Transverse colon (tissue), 4 donors: Measurements from ENCODE around the gene SLC25A52. TPM values are rescaled to one million over a fixed set of nuclear protein-coding genes. Genes with fewer than 3 reads are reported as not detected.
A peak's percentile ranks its signal among the peaks of the same experiment; 100 is the strongest.
"Not testable (repeated sequence)": the region's sequence is repeated elsewhere in the genome, so short reads cannot be mapped to it uniquely, and the experiment has no call there.

Source experiments
- DNase-seq: peaks from one replicate; pipeline ENCODE4 v3.0.0-alpha.2; 2019
- H3K27ac ChIP-seq, 4 donors: fragments of 200-600 bp; sonication (generic); 2 replicates each; pipeline ENCODE4 v1.5.1; 2016 to 2018; ENCODE audit warnings: inconsistent platforms in 4 of 4
- H3K27me3 ChIP-seq: fragments of 200-600 bp; sonication (generic); 2 replicates; pipeline ENCODE4 v1.5.1; 2017; ENCODE audit warnings: inconsistent platforms
- H3K36me3 ChIP-seq, 4 donors: fragments of 200-600 bp; sonication (generic); 2 replicates each; pipeline ENCODE4 v1.5.1; 2017 to 2019; ENCODE audit warnings: inconsistent platforms in 4 of 4
- H3K4me1 ChIP-seq, 4 donors: fragments of 200-600 bp; sonication (generic); 2 replicates each; pipeline ENCODE4 v1.5.1; 2017 to 2020; ENCODE audit warnings: inconsistent platforms in 4 of 4
- H3K4me3 ChIP-seq, 4 donors: fragments of 200-600 bp; sonication (generic); 1 replicate in 1 of 4; 2 replicates in 3 of 4; pipeline versions ENCODE4 v1.5.1 to v1.6.1; 2017 to 2019; ENCODE audit warnings: inconsistent platforms in 4 of 4
- H3K9me3 ChIP-seq, 2 donors: fragments of 200-600 bp; sonication (generic); 2 replicates each; pipeline ENCODE4 v1.5.1; 2017 to 2019; ENCODE audit warnings: inconsistent platforms in 2 of 2
- EP300 ChIP-seq: sonication (generic); formaldehyde crosslinking; IDR thresholded peaks from one replicate; pipeline ENCODE4 v1.6.1; 2017; ENCODE audit warnings: antibody characterized with exemption, low read depth
- POLR2A ChIP-seq: fragments of 450-650 bp; IDR thresholded peaks from one replicate; pipeline ENCODE4 v1.6.1; 2016; ENCODE audit warnings: antibody characterized with exemption, mild to moderate bottlenecking, moderate library complexity
- POLR2AphosphoS5 ChIP-seq, 3 donors: sonication (generic); formaldehyde crosslinking; IDR thresholded peaks; one replicate each; pipeline ENCODE4 v1.6.1; 2016; ENCODE audit warnings: antibody characterized with exemption in 3 of 3
- WGBS, 2 donors: methylation state at CpG; one replicate each; pipeline ENCODE4 v1.1.5; 2018; ENCODE audit warnings: low coverage in 1 of 2; 5-methylcytosine and 5-hydroxymethylcytosine counted together
- in situ Hi-C, 4 donors: fragments of 200-750 bp; cut with MboI; loops; one replicate each; pipeline versions ENCODE4 v1.15.0 to v1.15.1; 2017; ENCODE audit warnings: low sequenced_read_pairs in 3 of 4, low pct_ligation_motif_present in 1 of 4, low pct_unique_long_range_greater_than_20kb in 1 of 4
- intact Hi-C: fragments of 100-400 bp; cut with DNase I; formaldehyde crosslinking; loops from one replicate; pipeline ENCODE4 v1.15.1; 2023; ENCODE audit warnings: low total_unique reads
- total RNA-seq, 4 donors: library from RNA; depleted of rRNA; stranded (reverse); fragments of >200 nt; gene quantifications; one replicate each; pipeline ENCODE4 v1.1.0, GENCODE V29; 2016
- TF ChIP-seq, protein P1 (sequence below), 5 experiments: fragments of 200-600 bp in 3 of 5; fragments of 450-650 bp in 2 of 5; sonication (generic) in 3 of 5; IDR thresholded peaks; 1 replicate in 2 of 5; 2 replicates in 3 of 5; pipeline ENCODE4 v1.5.1; 2016 to 2017; ENCODE audit warnings: antibody characterized with exemption in 5 of 5, inconsistent platforms in 3 of 5, mild to moderate bottlenecking in 2 of 5, moderate library complexity in 1 of 5

Gene SLC25A52
- total RNA-seq, 4 donors from 2014 or later = 0.64 TPM; not detected in 3

GRCh38 chr18:31731628-31732027 is 29.1 kb downstream of the SLC25A52 start:
- no peaks in the 10 kb centered on the region for H3K4me1 ChIP-seq
- no peaks in the 10 kb centered on the region for H3K9me3 ChIP-seq
- 69 to 86% methylated on average over 1 to 3 of the region's 3 CpGs for WGBS, 2 donors
- no peak for TF ChIP-seq EP300
- TF ChIP-seq POLR2A = no peak
- no peak for TF ChIP-seq POLR2AphosphoS5 (IDR thresholded peaks at IDR 0.05)
- TF ChIP-seq, protein P1, sequence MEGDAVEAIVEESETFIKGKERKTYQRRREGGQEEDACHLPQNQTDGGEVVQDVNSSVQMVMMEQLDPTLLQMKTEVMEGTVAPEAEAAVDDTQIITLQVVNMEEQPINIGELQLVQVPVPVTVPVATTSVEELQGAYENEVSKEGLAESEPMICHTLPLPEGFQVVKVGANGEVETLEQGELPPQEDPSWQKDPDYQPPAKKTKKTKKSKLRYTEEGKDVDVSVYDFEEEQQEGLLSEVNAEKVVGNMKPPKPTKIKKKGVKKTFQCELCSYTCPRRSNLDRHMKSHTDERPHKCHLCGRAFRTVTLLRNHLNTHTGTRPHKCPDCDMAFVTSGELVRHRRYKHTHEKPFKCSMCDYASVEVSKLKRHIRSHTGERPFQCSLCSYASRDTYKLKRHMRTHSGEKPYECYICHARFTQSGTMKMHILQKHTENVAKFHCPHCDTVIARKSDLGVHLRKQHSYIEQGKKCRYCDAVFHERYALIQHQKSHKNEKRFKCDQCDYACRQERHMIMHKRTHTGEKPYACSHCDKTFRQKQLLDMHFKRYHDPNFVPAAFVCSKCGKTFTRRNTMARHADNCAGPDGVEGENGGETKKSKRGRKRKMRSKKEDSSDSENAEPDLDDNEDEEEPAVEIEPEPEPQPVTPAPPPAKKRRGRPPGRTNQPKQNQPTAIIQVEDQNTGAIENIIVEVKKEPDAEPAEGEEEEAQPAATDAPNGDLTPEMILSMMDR (IDR thresholded peaks at IDR 0.05) = no peak
- DNase-seq = no peak
- intact Hi-C loops (loop anchor here (10.0 kb wide), 1 partner anchor 243 kb away; no protein-coding TSS in a partner anchor), in situ Hi-C loops (loop anchor here in 3 of 4 donors (10.0 to 25.0 kb wide), 4 partner anchors 106 to 831 kb away; no protein-coding TSS in a partner anchor)
- H3K36me3 ChIP-seq = no peaks in the 10 kb centered on the region
- no peak overlapping the region for H3K27ac ChIP-seq
- no peak overlapping the region for H3K4me3 ChIP-seq
- peaks cover 5% of the 10 kb centered on the region for H3K27me3 ChIP-seq

- H3K9me3 ChIP-seq, H3K36me3 ChIP-seq, H3K4me1 ChIP-seq, H3K4me3 ChIP-seq, H3K27ac ChIP-seq, intact Hi-C loops, DNase-seq, H3K27me3 ChIP-seq: not testable (repeated sequence)
- in situ Hi-C loops = loop anchor here in 3 of 4 donors (10.0 to 25.0 kb wide), 4 partner anchors 108 to 833 kb away; no protein-coding TSS in a partner anchor
- 79 to 85% methylated on average over 2 of the region's 2 CpGs for WGBS, 2 donors
Measured at GRCh38 chr18:31729196-31729595, 31.5 kb downstream of the SLC25A52 start.

- DNase-seq = peak; percentile 10
- intact Hi-C loops (no loop called here), in situ Hi-C loops (loop anchor here (10.0 to 25.0 kb wide), 3 partner anchors 162 to 413 kb away; no protein-coding TSS in a partner anchor)
- Histone ChIP-seq H3K4me1 (peaks cover 0 to 9% (median 4%) of the 10 kb centered on the region in 4 donors), H3K36me3 (no peaks in the 10 kb centered on the region), H3K4me3 (peak overlapping the region; percentile 45 to 57 (median 46)), H3K9me3 (no peaks in the 10 kb centered on the region), H3K27ac (peak overlapping the region in 2 of 4 donors; percentile 13 to 62), H3K27me3 (peaks cover 4% of the 10 kb centered on the region)
- no peak for TF ChIP-seq EP300
- TF ChIP-seq POLR2AphosphoS5 (IDR thresholded peaks at IDR 0.05) = no peak
- TF ChIP-seq POLR2A = no peak
- TF ChIP-seq, protein P1 (IDR thresholded peaks at IDR 0.05) = no peak
- WGBS, 2 donors = 21% methylated on average over 42 of the region's 43 CpGs; no CpG with 5 or more reads in 1 of the 2 donors
Measured at GRCh38 chr18:31723990-31724711, 36.5 kb downstream of the SLC25A52 start.

DNA sequence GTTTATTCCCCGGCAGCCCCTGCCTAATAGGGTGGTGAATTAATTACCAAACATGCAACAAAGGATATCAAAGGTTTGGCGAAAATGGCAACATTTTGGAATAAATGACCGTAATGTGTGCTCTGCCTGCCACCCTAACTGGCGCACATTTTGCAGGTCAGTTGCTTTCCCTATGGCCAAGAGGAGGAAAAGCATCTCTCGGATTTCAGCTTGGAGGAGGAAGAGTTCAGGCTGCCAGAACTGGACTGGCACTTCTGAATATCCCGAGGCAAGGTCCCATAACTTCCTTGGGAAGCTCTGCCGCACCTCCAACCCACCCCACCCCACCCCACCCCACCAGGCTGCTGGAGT is 37.1 kb downstream of the SLC25A52 start:
- DNase-seq = no peak
- peak overlapping the region in 3 of 4 donors; percentile 45 to 57 (median 45) for H3K4me3 ChIP-seq
- H3K36me3 ChIP-seq = no peaks in the 10 kb centered on the region
- TF ChIP-seq EP300 (no peak), POLR2AphosphoS5 (IDR thresholded peaks at IDR 0.05) (no peak), POLR2A (no peak)
- TF ChIP-seq, protein P1 (IDR thresholded peaks at IDR 0.05) = no peak
- in situ Hi-C loops = loop anchor here (10.0 to 25.0 kb wide), 3 partner anchors 161 to 414 kb away; no protein-coding TSS in a partner anchor
- peaks cover 0 to 9% (median 4%) of the 10 kb centered on the region in 4 donors for H3K4me1 ChIP-seq
- H3K27me3 ChIP-seq = peaks cover 4% of the 10 kb centered on the region
- H3K9me3 ChIP-seq = no peaks in the 10 kb centered on the region
- intact Hi-C loops = no loop called here
- H3K27ac ChIP-seq = peak overlapping the region in 2 of 4 donors; percentile 13 to 62
- WGBS, 2 donors = 52% methylated on average over 7 of the region's 7 CpGs; no CpG with 5 or more reads in 1 of the 2 donors
